Measurements from ENCODE around the gene KDM5B.

KDM5B gene

DNA sequence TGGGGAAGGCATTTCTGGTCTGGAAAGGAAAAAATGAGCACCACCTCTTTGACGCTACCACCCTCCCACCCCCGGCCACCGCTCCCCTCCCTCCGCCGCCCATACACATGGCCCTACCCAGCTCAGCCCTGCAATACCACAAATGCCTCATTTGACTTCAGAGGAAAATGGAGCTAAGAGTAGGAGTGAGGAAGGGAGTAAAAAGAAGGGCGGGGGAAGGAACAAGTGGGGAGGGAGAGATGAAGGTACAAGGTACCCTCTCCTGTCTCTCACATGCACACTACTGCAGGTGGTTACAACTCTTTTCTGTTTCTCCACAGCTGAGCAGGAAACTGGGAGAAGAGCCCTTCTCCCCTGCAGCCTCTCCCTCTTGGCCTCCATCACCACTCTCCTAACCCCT, 105.0 kb downstream of the KDM5B start:
- Mint-ChIP-seq H3K27ac (no peak overlapping the region), H3K9me3 (no peaks in the 10 kb centered on the region), H3K36me3 (ENCODE audit: low read depth) (no peaks in the 10 kb centered on the region), H3K4me1 (ENCODE audit: low read depth) (peaks cover 6% of the 10 kb centered on the region), H3K27me3 (ENCODE audit: low read depth) (peaks cover 55% of the 10 kb centered on the region), H3K4me3 (no peak overlapping the region)

DNA sequence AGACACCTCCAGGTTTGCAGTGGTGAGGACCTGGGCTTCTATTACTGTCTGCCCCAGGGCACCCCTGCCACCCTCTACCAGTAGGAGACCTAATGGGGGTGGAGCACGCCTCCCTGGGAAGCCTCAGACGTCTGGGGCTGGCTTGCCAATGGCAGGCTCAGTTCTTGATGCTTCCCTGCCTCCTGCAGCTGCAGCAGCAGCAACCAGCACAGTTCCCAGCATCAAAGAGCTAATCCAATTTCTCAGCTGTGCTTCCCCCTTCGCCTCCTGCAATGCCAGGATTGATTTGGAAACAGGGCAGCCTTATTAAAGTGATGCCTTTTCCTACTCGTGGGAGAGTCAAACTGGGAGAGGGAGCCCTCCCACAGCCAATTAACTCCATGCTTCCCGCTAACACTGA, 106.1 kb downstream of the KDM5B start:
- Mint-ChIP-seq H3K4me1 (ENCODE audit: low read depth) (peaks cover 8% of the 10 kb centered on the region), H3K27me3 (ENCODE audit: low read depth) (peaks cover 52% of the 10 kb centered on the region), H3K9me3 (no peaks in the 10 kb centered on the region), H3K27ac (no peak overlapping the region), H3K4me3 (no peak overlapping the region), H3K36me3 (ENCODE audit: low read depth) (no peaks in the 10 kb centered on the region)

DNA sequence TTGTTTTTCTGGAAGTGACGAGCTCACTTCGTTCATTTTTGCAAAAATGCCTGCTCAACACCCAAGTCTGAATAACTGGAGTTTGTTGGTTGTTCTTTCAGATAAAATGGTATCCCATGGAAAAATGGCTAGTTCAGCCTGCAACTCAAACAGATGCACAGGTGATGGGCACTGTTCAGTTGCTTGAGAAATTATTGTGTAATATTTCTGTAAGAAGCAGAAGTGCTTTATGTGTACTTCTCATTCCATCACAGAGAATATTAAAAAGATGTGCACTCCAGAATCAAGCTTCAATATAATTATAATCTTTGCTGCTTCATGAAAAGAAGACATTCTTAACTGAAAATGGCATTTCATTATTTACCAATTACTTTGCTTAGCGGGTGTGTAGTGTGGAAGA, 107.0 kb downstream of the KDM5B start:
- H3K4me3 Mint-ChIP-seq: no peak overlapping the region
- no peak overlapping the region for H3K27ac Mint-ChIP-seq
- H3K27me3 Mint-ChIP-seq (ENCODE audit: low read depth): peaks cover 51% of the 10 kb centered on the region
- no peaks in the 10 kb centered on the region for H3K36me3 Mint-ChIP-seq (ENCODE audit: low read depth)
- H3K9me3 Mint-ChIP-seq: no peaks in the 10 kb centered on the region
- peaks cover 8% of the 10 kb centered on the region for H3K4me1 Mint-ChIP-seq (ENCODE audit: low read depth)

DNA sequence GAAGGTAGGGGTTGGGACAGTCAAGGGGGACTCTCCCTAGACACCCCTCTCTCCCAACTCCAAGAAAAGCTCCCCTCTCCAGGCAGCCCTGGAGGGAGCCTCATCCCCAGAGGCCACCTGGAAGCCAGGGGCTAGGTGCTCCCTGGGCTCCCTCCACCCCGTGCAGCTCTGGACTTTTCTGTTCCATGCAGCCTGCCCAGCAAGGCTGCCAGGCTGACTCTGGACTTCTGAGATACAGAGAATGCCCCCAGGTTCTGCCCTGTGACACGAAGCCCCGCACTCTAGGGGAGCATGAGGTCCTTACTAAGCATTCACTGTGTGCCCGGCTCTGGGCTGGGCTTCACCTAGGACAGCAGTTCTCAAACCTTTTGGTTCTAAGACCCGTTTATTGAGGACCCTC, 108.2 kb downstream of the KDM5B start:
- Mint-ChIP-seq H3K4me1 (ENCODE audit: low read depth) (peaks cover 8% of the 10 kb centered on the region), H3K36me3 (ENCODE audit: low read depth) (no peaks in the 10 kb centered on the region), H3K9me3 (no peaks in the 10 kb centered on the region), H3K27me3 (ENCODE audit: low read depth) (peaks cover 47% of the 10 kb centered on the region), H3K27ac (no peak overlapping the region), H3K4me3 (no peak overlapping the region)

DNA sequence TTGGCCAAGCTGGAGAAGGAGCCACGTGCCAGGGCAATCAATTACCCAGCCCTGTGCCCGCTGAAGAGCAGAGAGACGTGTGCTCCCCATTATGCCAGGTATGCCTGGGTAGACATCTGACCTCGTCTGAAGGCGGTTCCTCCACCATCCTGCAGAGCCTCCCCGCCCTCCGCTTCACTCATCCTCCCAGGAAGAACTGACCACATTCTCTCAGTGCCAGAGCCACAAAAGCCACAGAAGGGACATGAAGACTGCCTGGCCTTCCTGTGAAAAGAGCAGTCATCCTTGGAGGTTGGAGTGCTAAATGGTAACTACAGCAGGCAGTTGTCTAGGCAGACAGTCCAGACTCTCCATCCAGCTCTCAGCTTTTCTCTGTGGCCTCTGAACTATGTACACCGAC, 109.9 kb downstream of the KDM5B start:
- no peaks in the 10 kb centered on the region for H3K36me3 Mint-ChIP-seq (ENCODE audit: low read depth)
- H3K27me3 Mint-ChIP-seq (ENCODE audit: low read depth): peaks cover 37% of the 10 kb centered on the region
- H3K4me3 Mint-ChIP-seq: peak overlapping the region; percentile 5
- H3K9me3 Mint-ChIP-seq: no peaks in the 10 kb centered on the region
- H3K27ac Mint-ChIP-seq: no peak overlapping the region
- peaks cover 8% of the 10 kb centered on the region for H3K4me1 Mint-ChIP-seq (ENCODE audit: low read depth)

DNA sequence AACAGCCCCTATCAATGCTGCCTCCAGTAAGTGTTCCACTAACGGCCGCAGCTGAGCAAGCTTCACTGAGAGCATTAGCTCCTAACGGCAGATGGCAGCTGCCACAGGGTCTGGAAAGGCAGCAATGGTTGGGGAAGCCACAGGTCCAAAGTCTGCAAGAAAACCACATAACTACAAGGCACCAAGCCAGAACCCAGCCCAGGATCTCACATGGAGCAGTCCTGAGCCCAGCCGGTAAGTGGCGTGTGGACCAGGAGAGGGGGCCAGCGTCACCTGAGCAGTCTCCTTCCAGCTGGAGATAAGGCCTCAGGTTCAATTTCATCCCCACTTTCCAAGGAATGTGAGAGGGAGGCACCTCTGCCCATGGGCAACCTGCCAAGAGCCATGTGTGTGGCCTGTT, 111.2 kb downstream of the KDM5B start:
- H3K4me1 Mint-ChIP-seq (ENCODE audit: low read depth): peaks cover 8% of the 10 kb centered on the region
- H3K9me3 Mint-ChIP-seq: no peaks in the 10 kb centered on the region
- H3K4me3 Mint-ChIP-seq: no peak overlapping the region
- no peak overlapping the region for H3K27ac Mint-ChIP-seq
- no peaks in the 10 kb centered on the region for H3K36me3 Mint-ChIP-seq (ENCODE audit: low read depth)
- H3K27me3 Mint-ChIP-seq (ENCODE audit: low read depth): peaks cover 38% of the 10 kb centered on the region

DNA sequence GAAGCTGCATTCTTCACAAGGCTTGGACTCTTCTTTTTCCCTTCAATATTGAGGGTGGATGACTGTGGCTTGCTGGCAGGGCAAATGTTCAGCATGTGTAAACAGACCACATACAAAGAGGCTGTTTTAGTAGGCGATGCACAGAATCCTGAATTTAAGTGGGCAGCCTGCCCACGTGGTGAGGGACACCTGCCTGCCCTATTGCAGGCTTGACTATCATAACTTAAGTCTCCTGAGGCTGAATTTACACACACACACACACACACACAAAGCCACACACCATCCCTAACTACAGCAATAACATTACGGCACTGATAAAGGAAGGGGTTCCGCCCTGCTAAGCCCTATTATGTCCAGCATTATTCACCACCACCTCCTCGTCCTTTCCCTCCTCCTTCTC, 113.9 kb downstream of the KDM5B start:
- no peak overlapping the region for H3K27ac Mint-ChIP-seq
- no peaks in the 10 kb centered on the region for H3K9me3 Mint-ChIP-seq
- H3K4me1 Mint-ChIP-seq (ENCODE audit: low read depth): peaks cover 8% of the 10 kb centered on the region
- no peak overlapping the region for H3K4me3 Mint-ChIP-seq
- H3K36me3 Mint-ChIP-seq (ENCODE audit: low read depth): no peaks in the 10 kb centered on the region
- H3K27me3 Mint-ChIP-seq (ENCODE audit: low read depth): peaks cover 38% of the 10 kb centered on the region

DNA sequence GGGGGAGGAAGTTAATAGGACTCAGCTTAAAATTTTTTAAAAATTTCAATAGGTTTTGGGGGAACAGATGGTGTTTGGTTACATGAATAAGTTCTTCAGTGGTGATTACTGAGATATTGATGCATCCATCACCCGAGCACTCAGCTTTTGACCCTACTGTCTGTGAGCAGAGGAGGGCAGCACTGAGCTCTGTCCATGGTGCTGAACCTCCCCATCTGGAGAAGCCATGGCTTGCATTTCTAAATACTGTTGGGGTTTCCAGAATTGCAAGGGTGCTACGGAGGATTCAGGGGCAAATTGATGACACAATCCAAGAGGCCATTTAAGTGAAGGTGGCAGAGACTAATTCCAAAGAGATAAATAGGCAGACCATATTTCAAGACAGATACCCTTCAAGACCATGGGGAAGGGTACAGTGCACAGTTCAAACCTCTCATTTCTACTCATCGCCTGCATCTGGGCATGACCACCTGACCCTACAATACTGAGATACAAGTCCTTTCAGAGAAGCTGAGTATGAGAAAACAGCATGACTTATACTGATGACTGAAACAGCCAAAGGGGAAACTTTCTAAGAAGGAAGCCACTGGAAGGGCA, 115.2 kb downstream of the KDM5B start:
- Mint-ChIP-seq H3K4me3 (no peak overlapping the region), H3K36me3 (ENCODE audit: low read depth) (no peaks in the 10 kb centered on the region)

DNA sequence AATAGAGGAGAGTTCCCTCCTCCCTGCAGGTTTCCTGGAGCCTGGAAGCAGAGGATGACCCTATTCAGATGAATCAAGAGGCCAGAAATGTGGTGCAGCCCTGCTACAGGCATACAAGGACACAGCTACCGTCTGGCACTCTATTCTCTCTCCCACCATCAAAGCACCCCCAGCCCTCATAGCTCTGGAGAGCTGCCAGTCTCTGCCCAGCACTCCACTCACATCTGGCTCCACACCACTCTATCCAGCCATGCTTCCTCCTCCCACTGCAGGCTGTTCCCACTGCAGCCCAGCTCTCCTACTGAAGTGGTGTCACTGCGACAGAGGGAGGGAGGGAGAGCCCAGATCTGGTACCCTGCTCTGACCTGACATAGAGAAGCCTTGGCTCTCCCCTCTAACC, 116.4 kb downstream of the KDM5B start:
- no peak overlapping the region for H3K27ac Mint-ChIP-seq
- peaks cover 29% of the 10 kb centered on the region for H3K27me3 Mint-ChIP-seq (ENCODE audit: low read depth)
- no peak overlapping the region for H3K4me3 Mint-ChIP-seq
- H3K9me3 Mint-ChIP-seq: no peaks in the 10 kb centered on the region
- no peaks in the 10 kb centered on the region for H3K4me1 Mint-ChIP-seq (ENCODE audit: low read depth)
- H3K36me3 Mint-ChIP-seq (ENCODE audit: low read depth): no peaks in the 10 kb centered on the region

More for the DNA sequence above, 115.2 kb downstream of the KDM5B start:
- Mint-ChIP-seq H3K27ac (no peak overlapping the region), H3K4me1 (ENCODE audit: low read depth) (peaks cover 1% of the 10 kb centered on the region), H3K9me3 (no peaks in the 10 kb centered on the region), H3K27me3 (ENCODE audit: low read depth) (peaks cover 35% of the 10 kb centered on the region)

DNA sequence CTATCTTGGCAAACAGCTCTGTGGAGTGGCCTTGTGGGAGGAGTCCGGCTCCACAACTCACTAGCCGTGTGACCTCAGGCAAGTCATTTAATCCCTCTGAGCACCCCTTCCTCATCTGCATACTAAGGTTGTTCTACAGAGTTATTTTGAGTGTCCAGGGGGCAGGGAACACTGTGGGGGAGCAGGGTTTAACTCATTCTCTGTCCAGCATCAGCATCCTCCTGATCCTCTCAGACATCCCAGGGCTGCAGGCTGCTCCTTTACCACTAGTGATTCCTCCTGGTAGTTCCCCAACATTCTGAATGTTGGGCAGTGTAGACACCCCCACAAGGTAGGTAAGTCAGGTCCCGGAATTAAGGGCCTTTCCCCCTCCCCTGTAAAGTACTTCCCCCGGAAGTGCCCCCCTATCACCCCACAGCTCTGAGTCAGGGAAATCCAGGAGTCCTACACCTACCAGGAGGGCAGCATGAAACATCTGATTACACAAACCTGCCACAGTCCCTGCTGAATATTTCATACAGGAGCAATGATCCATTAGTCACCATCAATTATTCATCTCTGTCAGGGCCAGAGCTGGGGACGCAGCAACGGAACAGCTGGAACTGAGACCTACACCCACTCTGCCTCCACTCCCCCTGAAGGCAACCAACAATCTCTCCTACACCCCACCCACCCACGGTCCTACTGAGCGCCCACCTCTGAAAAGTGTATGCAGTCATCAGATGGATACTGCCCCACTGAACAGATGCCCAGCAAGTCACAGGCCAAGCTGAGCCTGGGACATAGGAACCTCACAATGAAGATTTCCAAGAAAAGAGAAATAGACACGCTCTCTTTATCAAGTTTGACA, 118.5 kb downstream of the KDM5B start:
- H3K9me3 Mint-ChIP-seq: no peaks in the 10 kb centered on the region
- peaks cover 24% of the 10 kb centered on the region for H3K27me3 Mint-ChIP-seq (ENCODE audit: low read depth)
- H3K4me3 Mint-ChIP-seq: no peak overlapping the region
- H3K36me3 Mint-ChIP-seq (ENCODE audit: low read depth): no peaks in the 10 kb centered on the region
- H3K4me1 Mint-ChIP-seq (ENCODE audit: low read depth): no peaks in the 10 kb centered on the region
- H3K27ac Mint-ChIP-seq: no peak overlapping the region

DNA sequence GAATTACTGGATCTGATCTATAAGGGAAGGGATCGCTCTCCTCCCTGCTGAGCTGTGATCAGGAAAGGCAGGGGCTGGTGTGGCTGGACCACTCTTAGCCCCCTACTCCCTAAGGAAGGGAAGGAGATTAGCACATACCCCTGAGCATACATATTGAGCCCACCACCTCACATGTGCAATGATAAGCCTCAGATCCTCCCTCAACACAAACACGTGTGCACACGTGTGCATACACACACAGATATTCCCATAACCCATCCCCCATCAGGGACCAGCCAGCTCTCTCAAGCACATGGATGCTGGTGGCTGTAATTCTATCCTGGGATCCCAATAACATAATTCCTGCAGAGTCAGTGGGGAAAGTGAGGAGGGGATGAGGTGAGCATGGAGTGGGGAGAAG, 119.1 kb downstream of the KDM5B start:
- H3K36me3 Mint-ChIP-seq (ENCODE audit: low read depth): no peaks in the 10 kb centered on the region
- no peak overlapping the region for H3K4me3 Mint-ChIP-seq
- no peaks in the 10 kb centered on the region for H3K4me1 Mint-ChIP-seq (ENCODE audit: low read depth)
- peaks cover 27% of the 10 kb centered on the region for H3K27me3 Mint-ChIP-seq (ENCODE audit: low read depth)
- no peak overlapping the region for H3K27ac Mint-ChIP-seq
- H3K9me3 Mint-ChIP-seq: no peaks in the 10 kb centered on the region

DNA sequence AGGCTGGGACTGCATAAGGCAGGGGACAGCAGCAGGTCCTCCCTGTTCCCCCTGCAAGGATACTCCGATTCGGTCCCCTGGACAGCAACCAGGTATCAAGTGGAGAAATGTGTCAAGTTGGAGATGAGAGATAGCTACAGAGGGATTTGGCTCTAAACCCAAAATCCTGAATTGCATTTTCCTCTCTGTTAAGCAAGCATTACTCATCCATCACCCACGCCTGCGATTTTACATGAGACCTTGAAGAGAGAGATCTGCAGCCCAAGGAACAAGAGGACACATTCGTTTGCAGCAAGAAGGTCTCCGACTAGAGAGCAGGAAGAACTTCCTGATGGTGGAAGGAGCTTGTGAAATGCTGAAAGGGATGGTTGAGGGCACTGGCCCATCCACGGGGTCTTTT, 119.8 kb downstream of the KDM5B start:
- H3K4me3 Mint-ChIP-seq: no peak overlapping the region
- H3K9me3 Mint-ChIP-seq: no peaks in the 10 kb centered on the region

DNA sequence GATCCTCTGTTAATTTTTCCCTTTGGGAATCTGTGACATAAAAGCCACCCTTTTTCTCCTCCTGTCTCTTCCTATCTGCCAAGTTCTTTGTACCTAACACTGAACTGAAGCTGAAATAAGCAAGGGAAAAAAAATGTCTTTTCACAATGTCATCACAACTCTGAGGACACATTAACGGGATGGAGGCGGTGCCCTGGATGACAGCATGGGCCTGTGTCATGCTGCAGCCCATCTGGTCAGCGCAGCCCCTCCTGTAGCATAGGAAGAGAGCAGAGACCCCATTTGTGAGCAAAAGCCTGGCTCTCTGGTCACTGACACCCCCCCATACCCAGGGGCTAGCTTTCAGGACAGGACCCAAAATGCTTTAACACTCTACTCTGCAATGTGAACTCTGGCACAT, 120.4 kb downstream of the KDM5B start:
- Mint-ChIP-seq H3K4me3 (no peak overlapping the region), H3K27me3 (ENCODE audit: low read depth) (peaks cover 23% of the 10 kb centered on the region), H3K9me3 (no peaks in the 10 kb centered on the region), H3K36me3 (ENCODE audit: low read depth) (no peaks in the 10 kb centered on the region), H3K4me1 (ENCODE audit: low read depth) (no peaks in the 10 kb centered on the region), H3K27ac (no peak overlapping the region)

More for the DNA sequence above, 119.8 kb downstream of the KDM5B start:
- Mint-ChIP-seq H3K36me3 (ENCODE audit: low read depth) (no peaks in the 10 kb centered on the region), H3K27me3 (ENCODE audit: low read depth) (peaks cover 28% of the 10 kb centered on the region), H3K27ac (no peak overlapping the region), H3K4me1 (ENCODE audit: low read depth) (no peaks in the 10 kb centered on the region)

DNA sequence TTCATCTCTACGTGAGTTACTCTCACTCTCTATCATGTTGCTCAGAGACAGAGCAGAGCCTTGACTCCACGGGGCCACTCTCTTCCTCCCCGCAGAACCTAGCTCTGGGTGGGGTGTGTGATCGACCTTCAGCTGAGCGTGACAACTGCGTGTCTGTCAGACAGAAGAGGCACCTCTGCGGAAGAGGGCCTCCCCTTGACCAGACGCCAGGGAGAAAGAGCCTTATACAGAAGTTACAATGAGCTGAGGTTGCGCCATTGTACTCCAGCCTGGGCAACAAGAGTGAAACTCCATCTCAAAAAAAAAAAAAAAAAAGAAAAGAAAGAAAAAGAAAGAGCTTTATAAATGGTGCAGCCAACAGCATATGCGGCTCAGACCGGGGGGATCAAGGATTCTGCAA, 120.9 kb downstream of the KDM5B start:
- H3K36me3 Mint-ChIP-seq (ENCODE audit: low read depth): no peaks in the 10 kb centered on the region
- H3K9me3 Mint-ChIP-seq: no peaks in the 10 kb centered on the region
- H3K27me3 Mint-ChIP-seq (ENCODE audit: low read depth): peaks cover 23% of the 10 kb centered on the region
- no peak overlapping the region for H3K4me3 Mint-ChIP-seq
- no peak overlapping the region for H3K27ac Mint-ChIP-seq
- H3K4me1 Mint-ChIP-seq (ENCODE audit: low read depth): no peaks in the 10 kb centered on the region

DNA sequence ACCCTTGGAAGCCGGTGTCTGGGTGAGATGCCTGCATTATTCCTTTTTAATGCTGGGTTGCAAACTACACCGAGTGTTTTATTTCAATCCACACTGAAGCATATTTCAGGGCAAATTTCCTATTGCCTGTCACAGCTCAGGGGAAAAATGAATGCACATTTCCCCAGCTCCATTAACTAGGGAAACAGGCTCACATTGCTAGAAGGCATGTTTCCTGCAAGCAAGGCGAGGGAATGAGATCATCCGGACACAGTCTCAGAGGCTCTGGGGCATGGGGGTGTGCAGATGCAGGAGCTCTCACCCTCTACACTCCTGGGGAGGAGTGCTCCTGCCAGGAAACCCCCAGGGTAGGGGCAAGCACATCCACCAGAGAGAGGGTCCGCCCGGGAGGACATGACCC, 122.6 kb downstream of the KDM5B start:
- no peaks in the 10 kb centered on the region for H3K9me3 Mint-ChIP-seq
- H3K4me3 Mint-ChIP-seq: no peak overlapping the region
- no peaks in the 10 kb centered on the region for H3K36me3 Mint-ChIP-seq (ENCODE audit: low read depth)
- no peak overlapping the region for H3K27ac Mint-ChIP-seq
- peaks cover 19% of the 10 kb centered on the region for H3K27me3 Mint-ChIP-seq (ENCODE audit: low read depth)
- no peaks in the 10 kb centered on the region for H3K4me1 Mint-ChIP-seq (ENCODE audit: low read depth)

Data from T-helper 1 cell treated with Interleukin-12 subunit alpha and Interleukin-12 subunit beta and Interleukin-4 antibody, amounts not matched to agents 30 μg/mL and 1 μg/mL, for 36 hours (primary cell).